ENCODE data around the gene CELF5.
"Not testable (repeated sequence)": the region's sequence is repeated elsewhere in the genome, so short reads cannot be mapped to it uniquely, and the experiment has no call there.

Gene CELF5

GRCh38 chr19:3330047-3330446 is 105.6 kb downstream of the CELF5 start:
- no peak for DNase-seq

- not testable (repeated sequence) for DNase-seq
Observed at GRCh38 chr19:3332232-3332631, 107.8 kb downstream of the CELF5 start.

- no peak for DNase-seq
Observed at GRCh38 chr19:3333020-3333583, 108.6 kb downstream of the CELF5 start.

- no peak for DNase-seq
Observed at GRCh38 chr19:3333662-3334061, 109.2 kb downstream of the CELF5 start.

- DNase-seq = not testable (repeated sequence)
Observed at GRCh38 chr19:3334749-3335430, 110.4 kb downstream of the CELF5 start.

GRCh38 chr19:3335431-3336350 is 111.2 kb downstream of the CELF5 start:
- DNase-seq = no peak

- DNase-seq = no peak
Observed at GRCh38 chr19:3336351-3336679, 111.9 kb downstream of the CELF5 start.

GRCh38 chr19:3336680-3337523 is 112.4 kb downstream of the CELF5 start:
- DNase-seq = no peak

GRCh38 chr19:3338541-3339181 is 114.2 kb downstream of the CELF5 start:
- no peak for DNase-seq

GRCh38 chr19:3340340-3340739 is 115.9 kb downstream of the CELF5 start:
- no peak for DNase-seq

- no peak for DNase-seq
Observed at GRCh38 chr19:3342246-3342645, 117.8 kb downstream of the CELF5 start.

- DNase-seq = not testable (repeated sequence)
Observed at GRCh38 chr19:3342962-3343361, 118.5 kb downstream of the CELF5 start.

GRCh38 chr19:3343619-3344502 is 119.4 kb downstream of the CELF5 start:
- DNase-seq = peak; percentile 77

- DNase-seq = no peak
Observed at GRCh38 chr19:3344608-3345598, 120.4 kb downstream of the CELF5 start.

GRCh38 chr19:3345850-3346460 is 121.5 kb downstream of the CELF5 start:
- DNase-seq = no peak
